OCI-LY1 (cell line): ENCODE measurements around the gene ANKRD65.

Source experiments
- H2AFZ ChIP-seq: fragments of 200-600 bp; sonication (generic), shearing (Covaris generic); 2 replicates; pipeline ENCODE4 v1.6.0; 2014; ENCODE audit warnings: antibody characterized with exemption, mild to moderate bottlenecking, low read length
- H3F3A ChIP-seq: fragments of 200-600 bp; sonication (generic), shearing (Covaris generic); 2 replicates; pipeline ENCODE4 v1.6.0; 2014; ENCODE audit warnings: mild to moderate bottlenecking, antibody characterized with exemption, low read length, moderate library complexity; ENCODE audit not compliant: insufficient read depth
- H3K27ac ChIP-seq: fragments of 200-600 bp; sonication (generic); 2 replicates; pipeline ENCODE4 v1.5.1; 2014; ENCODE audit warnings: low read length, mixed run types, mild to moderate bottlenecking, low read depth; ENCODE audit not compliant: poor library complexity, severe bottlenecking
- H3K27me3 ChIP-seq: fragments of 200-600 bp; sonication (generic); 2 replicates; pipeline ENCODE4 v1.6.0; 2014; ENCODE audit warnings: antibody characterized with exemption, mild to moderate bottlenecking, low read length, moderate library complexity; ENCODE audit not compliant: insufficient read depth
- H3K36me3 ChIP-seq: fragments of 200-600 bp; sonication (generic); 2 replicates; pipeline ENCODE4 v1.6.1; 2014; ENCODE audit warnings: mild to moderate bottlenecking, antibody characterized with exemption, low read length, moderate library complexity, mixed read lengths; ENCODE audit not compliant: insufficient read depth
- H3K4me1 ChIP-seq: fragments of 200-600 bp; sonication (generic); 2 replicates; pipeline ENCODE4 v1.5.1; 2014; ENCODE audit warnings: mild to moderate bottlenecking, low read length, moderate library complexity; ENCODE audit not compliant: insufficient read depth, severe bottlenecking
- H3K4me2 ChIP-seq: fragments of 200-600 bp; sonication (generic), shearing (Covaris generic); 2 replicates; pipeline ENCODE4 v1.6.1; 2014; ENCODE audit warnings: low read length
- H3K4me3 ChIP-seq: fragments of 200-600 bp; sonication (generic); 2 replicates; pipeline ENCODE4 v1.5.1; 2014; ENCODE audit warnings: low read length, low read depth, mild to moderate bottlenecking, mixed read lengths; ENCODE audit not compliant: poor library complexity, severe bottlenecking
- H3K79me2 ChIP-seq: fragments of 200-600 bp; shearing (Covaris generic); 2 replicates; pipeline ENCODE4 v1.6.1; 2016; ENCODE audit warnings: mixed run types, low read length, mixed read lengths; ENCODE audit not compliant: insufficient read depth
- H3K9ac ChIP-seq: fragments of 200-600 bp; sonication (generic), shearing (Covaris generic); 2 replicates; pipeline ENCODE4 v1.6.1; 2014; ENCODE audit warnings: mild to moderate bottlenecking, low read length, mixed read lengths
- H3K9me2 ChIP-seq: fragments of 200-600 bp; sonication (generic), shearing (Covaris generic); 2 replicates; pipeline ENCODE4 v1.6.1; 2014; ENCODE audit warnings: low read depth, mild to moderate bottlenecking, low read length, mixed read lengths
- H3K9me3 ChIP-seq: fragments of 200-600 bp; shearing (Covaris generic); 2 replicates; pipeline ENCODE4 v1.6.1; 2014; ENCODE audit warnings: low read length, mixed read lengths
- H4K20me1 ChIP-seq: fragments of 200-600 bp; sonication (generic), shearing (Covaris generic); 2 replicates; pipeline ENCODE4 v1.6.0; 2016; ENCODE audit warnings: mild to moderate bottlenecking, low read length; ENCODE audit not compliant: insufficient read depth
- CTCF ChIP-seq: fragments of 200-600 bp; sonication (generic), shearing (Covaris generic); IDR thresholded peaks from 2 replicates; pipeline ENCODE4 v1.5.1; 2017; ENCODE audit warnings: mild to moderate bottlenecking, antibody characterized with exemption, low read length, moderate library complexity, mixed read lengths
- EZH2 ChIP-seq: fragments of 200-600 bp; sonication (generic), shearing (Covaris generic); IDR thresholded peaks from 2 replicates; pipeline ENCODE4 v1.8.0; 2017; ENCODE audit warnings: borderline replicate concordance, mixed run types, mild to moderate bottlenecking, antibody characterized with exemption, low read length, moderate library complexity, mixed read lengths

The ANKRD65 gene

GRCh38 chr1:1399187-1399871 is 21.7 kb downstream of the ANKRD65 start, which contains the start of gene CCNL2:
Gene CCNL2 (minus strand): TSS chr1:1399335. CDS start chr1:1399306, 29 bp downstream.
- Histone ChIP-seq H3K79me2 (peaks cover 24% of the 10 kb centered on the region), H3K4me1 (peaks cover 33% of the 10 kb centered on the region), H3K9ac (peak within 1 kb of the TSS; percentile 98), H3K27me3 (no peaks in the 10 kb centered on the region), H3K9me3 (no peaks in the 10 kb centered on the region), H4K20me1 (no peaks in the 10 kb centered on the region), H2AFZ (no peak within 1 kb of the TSS), H3K27ac (peak within 1 kb of the TSS; percentile 55), H3K9me2 (no peaks in the 10 kb centered on the region), H3K36me3 (peaks cover 79% of the 10 kb centered on the region), H3K4me3 (peak within 1 kb of the TSS; percentile 98), H3K4me2 (peak within 1 kb of the TSS; percentile 98), H3F3A (no peaks in the 10 kb centered on the region)
- TF ChIP-seq EZH2 (no peak), CTCF (peak; percentile 32; the same call in 1 of the 2 replicates)

- no peak for TF ChIP-seq CTCF
- TF ChIP-seq EZH2: no peak
- H3F3A ChIP-seq: no peaks in the 10 kb centered on the region
- no peaks in the 10 kb centered on the region for H3K27me3 ChIP-seq
- peaks cover 24% of the 10 kb centered on the region for H3K79me2 ChIP-seq
- H3K4me2 ChIP-seq: peak overlapping the region; percentile 94
- no peak overlapping the region for H3K27ac ChIP-seq
- peaks cover 33% of the 10 kb centered on the region for H3K4me1 ChIP-seq
- H3K9me3 ChIP-seq: no peaks in the 10 kb centered on the region
- H3K4me3 ChIP-seq: peak overlapping the region; percentile 98
- H2AFZ ChIP-seq: no peak overlapping the region
- no peaks in the 10 kb centered on the region for H3K9me2 ChIP-seq
- H4K20me1 ChIP-seq: no peaks in the 10 kb centered on the region
- peaks cover 81% of the 10 kb centered on the region for H3K36me3 ChIP-seq
- H3K9ac ChIP-seq: peak overlapping the region; percentile 93
Observed at GRCh38 chr1:1398677-1399186, 22.3 kb downstream of the ANKRD65 start.

- Histone ChIP-seq H3K4me2 (peak overlapping the region; percentile 94), H2AFZ (no peak overlapping the region), H4K20me1 (no peaks in the 10 kb centered on the region), H3F3A (no peaks in the 10 kb centered on the region), H3K9ac (peak overlapping the region; percentile 93), H3K9me3 (no peaks in the 10 kb centered on the region), H3K36me3 (peaks cover 82% of the 10 kb centered on the region), H3K4me3 (peak overlapping the region; percentile 98), H3K4me1 (peaks cover 33% of the 10 kb centered on the region), H3K27ac (no peak overlapping the region), H3K27me3 (no peaks in the 10 kb centered on the region), H3K9me2 (no peaks in the 10 kb centered on the region), H3K79me2 (peaks cover 24% of the 10 kb centered on the region)
- TF ChIP-seq CTCF: no peak
- TF ChIP-seq EZH2: no peak
Observed at GRCh38 chr1:1397839-1398523, 23.1 kb downstream of the ANKRD65 start.
